HG02610 (cell line): ENCODE data around the gene CISTR.
"Not testable (repeated sequence)": the region's sequence is repeated elsewhere in the genome, so short reads cannot be mapped to it uniquely, and the experiment has no call there.

Source experiments
- ATAC-seq: cut with Tn5 transposase; IDR thresholded peaks from one replicate; pipeline ENCODE4 v1.9.1; 2021; ENCODE audit warnings: mild to moderate bottlenecking, moderate library complexity; ENCODE audit not compliant: unreplicated experiment

Gene CISTR

GRCh38 chr12:53751336-53752191, at the start of gene CISTR:
Gene CISTR (minus strand): TSS chr12:53751979.
- ATAC-seq: no peak

GRCh38 chr12:53798575-53798974, 46.8 kb upstream of the CISTR start:
- no peak for ATAC-seq

- ATAC-seq: no peak
Observed at GRCh38 chr12:53795927-53796326, 44.1 kb upstream of the CISTR start.

- ATAC-seq: no peak
Observed at GRCh38 chr12:53793221-53793620, 41.4 kb upstream of the CISTR start.

- no peak for ATAC-seq
Observed at GRCh38 chr12:53791735-53792326, 40.1 kb upstream of the CISTR start.

- no peak for ATAC-seq
Observed at GRCh38 chr12:53789570-53789969, 37.8 kb upstream of the CISTR start.

- no peak for ATAC-seq
Observed at GRCh38 chr12:53788892-53789291, 37.1 kb upstream of the CISTR start.

GRCh38 chr12:53786411-53786810, 34.6 kb upstream of the CISTR start:
- no peak for ATAC-seq

GRCh38 chr12:53785161-53785560, 33.4 kb upstream of the CISTR start:
- ATAC-seq: no peak

- no peak for ATAC-seq
Observed at GRCh38 chr12:53782093-53782703, 30.4 kb upstream of the CISTR start.

- ATAC-seq: no peak
Observed at GRCh38 chr12:53781228-53781801, 29.5 kb upstream of the CISTR start.

GRCh38 chr12:53780323-53780722, 28.5 kb upstream of the CISTR start:
- no peak for ATAC-seq

GRCh38 chr12:53779679-53780078, 27.9 kb upstream of the CISTR start:
- not testable (repeated sequence) for ATAC-seq

- ATAC-seq: no peak
Observed at GRCh38 chr12:53777936-53778644, 26.3 kb upstream of the CISTR start.

GRCh38 chr12:53777412-53777811, 25.6 kb upstream of the CISTR start:
- ATAC-seq: no peak

- ATAC-seq: no peak
Observed at GRCh38 chr12:53776872-53777271, 25.1 kb upstream of the CISTR start.

GRCh38 chr12:53775478-53776145, 23.8 kb upstream of the CISTR start:
- no peak for ATAC-seq

- no peak for ATAC-seq
Observed at GRCh38 chr12:53770281-53770680, 18.5 kb upstream of the CISTR start.

- ATAC-seq: no peak
Observed at GRCh38 chr12:53768976-53769375, 17.2 kb upstream of the CISTR start.

- ATAC-seq: no peak
Observed at GRCh38 chr12:53766881-53767280, 15.1 kb upstream of the CISTR start.
